GM23338 (cell line): ENCODE results near the gene VSIG8.

Experiments
- CREB1 ChIP-seq: fragments of 250-450 bp; sonication (Bioruptor Pico); IDR thresholded peaks from 2 replicates; pipeline ENCODE4 v1.5.0; 2020; ENCODE audit warnings: low read depth, mild to moderate bottlenecking, moderate library complexity
- EZH2 ChIP-seq: fragments of 200-600 bp; sonication (generic); IDR thresholded peaks from one replicate; pipeline ENCODE4 v1.8.0; 2017; ENCODE audit warnings: antibody characterized with exemption, mild to moderate bottlenecking, low read depth; ENCODE audit not compliant: unreplicated experiment
- EZH2phosphoT487 ChIP-seq: fragments of 200-600 bp; sonication (generic); IDR thresholded peaks from one replicate; pipeline ENCODE4 v1.8.1; 2018; ENCODE audit warnings: antibody characterized with exemption; ENCODE audit not compliant: unreplicated experiment
- POLR2AphosphoS5 ChIP-seq: IDR thresholded peaks from 2 replicates; pipeline ENCODE4 v1.6.1; 2016; ENCODE audit warnings: antibody characterized with exemption, low read depth
- ZNF114 ChIP-seq: fragments of 250-450 bp; sonication (Bioruptor Pico); IDR thresholded peaks from 2 replicates; pipeline ENCODE4 v1.5.0; 2020; ENCODE audit warnings: mild to moderate bottlenecking, moderate library complexity
- ZNF331 ChIP-seq: fragments of 250-450 bp; sonication (Bioruptor Pico); IDR thresholded peaks from 2 replicates; pipeline ENCODE4 v1.5.0; 2020; ENCODE audit warnings: low read depth, mild to moderate bottlenecking, moderate library complexity
- TF ChIP-seq, protein P1 (sequence below): IDR thresholded peaks from one replicate; pipeline ENCODE4 v1.6.1; 2018; ENCODE audit warnings: antibody characterized with exemption; ENCODE audit not compliant: unreplicated experiment
- TF ChIP-seq, protein P2 (sequence below), 2 experiments: fragments of 200-600 bp in 1 of 2; sonication (generic) in 1 of 2; conservative IDR thresholded peaks; 2 replicates each; pipeline versions ENCODE4 v1.5.1 to v1.6.1; 2016 to 2017; ENCODE audit warnings: antibody characterized with exemption in 2 of 2, low read depth in 2 of 2, mild to moderate bottlenecking in 2 of 2, moderate library complexity in 1 of 2

DNA sequence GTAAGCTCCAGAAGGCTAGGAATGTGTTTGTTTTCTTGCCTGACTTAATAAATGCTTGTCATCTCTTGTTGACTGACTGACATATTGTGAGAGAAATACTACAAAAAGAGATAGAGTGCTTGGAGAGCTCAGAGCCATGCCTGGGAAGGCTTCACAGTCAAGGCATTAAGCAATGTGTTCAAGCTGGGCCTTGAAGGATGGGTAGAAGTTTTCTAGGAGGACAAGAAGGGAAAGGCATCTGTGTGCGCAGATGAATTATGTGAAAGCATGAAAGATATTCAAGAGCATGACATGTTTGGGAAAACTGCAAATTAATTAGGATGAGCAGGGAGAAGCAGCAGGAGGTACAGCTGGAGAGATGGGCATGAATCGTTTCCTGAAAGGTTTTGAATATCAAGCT lies 30.1 kb downstream of the VSIG8 start:
- TF ChIP-seq, protein P1, sequence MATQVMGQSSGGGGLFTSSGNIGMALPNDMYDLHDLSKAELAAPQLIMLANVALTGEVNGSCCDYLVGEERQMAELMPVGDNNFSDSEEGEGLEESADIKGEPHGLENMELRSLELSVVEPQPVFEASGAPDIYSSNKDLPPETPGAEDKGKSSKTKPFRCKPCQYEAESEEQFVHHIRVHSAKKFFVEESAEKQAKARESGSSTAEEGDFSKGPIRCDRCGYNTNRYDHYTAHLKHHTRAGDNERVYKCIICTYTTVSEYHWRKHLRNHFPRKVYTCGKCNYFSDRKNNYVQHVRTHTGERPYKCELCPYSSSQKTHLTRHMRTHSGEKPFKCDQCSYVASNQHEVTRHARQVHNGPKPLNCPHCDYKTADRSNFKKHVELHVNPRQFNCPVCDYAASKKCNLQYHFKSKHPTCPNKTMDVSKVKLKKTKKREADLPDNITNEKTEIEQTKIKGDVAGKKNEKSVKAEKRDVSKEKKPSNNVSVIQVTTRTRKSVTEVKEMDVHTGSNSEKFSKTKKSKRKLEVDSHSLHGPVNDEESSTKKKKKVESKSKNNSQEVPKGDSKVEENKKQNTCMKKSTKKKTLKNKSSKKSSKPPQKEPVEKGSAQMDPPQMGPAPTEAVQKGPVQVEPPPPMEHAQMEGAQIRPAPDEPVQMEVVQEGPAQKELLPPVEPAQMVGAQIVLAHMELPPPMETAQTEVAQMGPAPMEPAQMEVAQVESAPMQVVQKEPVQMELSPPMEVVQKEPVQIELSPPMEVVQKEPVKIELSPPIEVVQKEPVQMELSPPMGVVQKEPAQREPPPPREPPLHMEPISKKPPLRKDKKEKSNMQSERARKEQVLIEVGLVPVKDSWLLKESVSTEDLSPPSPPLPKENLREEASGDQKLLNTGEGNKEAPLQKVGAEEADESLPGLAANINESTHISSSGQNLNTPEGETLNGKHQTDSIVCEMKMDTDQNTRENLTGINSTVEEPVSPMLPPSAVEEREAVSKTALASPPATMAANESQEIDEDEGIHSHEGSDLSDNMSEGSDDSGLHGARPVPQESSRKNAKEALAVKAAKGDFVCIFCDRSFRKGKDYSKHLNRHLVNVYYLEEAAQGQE, result no peak
- TF ChIP-seq, protein P2, sequence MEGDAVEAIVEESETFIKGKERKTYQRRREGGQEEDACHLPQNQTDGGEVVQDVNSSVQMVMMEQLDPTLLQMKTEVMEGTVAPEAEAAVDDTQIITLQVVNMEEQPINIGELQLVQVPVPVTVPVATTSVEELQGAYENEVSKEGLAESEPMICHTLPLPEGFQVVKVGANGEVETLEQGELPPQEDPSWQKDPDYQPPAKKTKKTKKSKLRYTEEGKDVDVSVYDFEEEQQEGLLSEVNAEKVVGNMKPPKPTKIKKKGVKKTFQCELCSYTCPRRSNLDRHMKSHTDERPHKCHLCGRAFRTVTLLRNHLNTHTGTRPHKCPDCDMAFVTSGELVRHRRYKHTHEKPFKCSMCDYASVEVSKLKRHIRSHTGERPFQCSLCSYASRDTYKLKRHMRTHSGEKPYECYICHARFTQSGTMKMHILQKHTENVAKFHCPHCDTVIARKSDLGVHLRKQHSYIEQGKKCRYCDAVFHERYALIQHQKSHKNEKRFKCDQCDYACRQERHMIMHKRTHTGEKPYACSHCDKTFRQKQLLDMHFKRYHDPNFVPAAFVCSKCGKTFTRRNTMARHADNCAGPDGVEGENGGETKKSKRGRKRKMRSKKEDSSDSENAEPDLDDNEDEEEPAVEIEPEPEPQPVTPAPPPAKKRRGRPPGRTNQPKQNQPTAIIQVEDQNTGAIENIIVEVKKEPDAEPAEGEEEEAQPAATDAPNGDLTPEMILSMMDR (conservative IDR thresholded peaks at IDR 0.05; ENCODE audit: low read depth in 2 of 2), result no peak
- TF ChIP-seq CREB1 (CRISPR knock-in tag) (no peak), ZNF331 (CRISPR knock-in tag) (no peak), EZH2 (no peak), ZNF114 (CRISPR knock-in tag) (no peak), POLR2AphosphoS5 (no peak), EZH2phosphoT487 (no peak)
